GM18870 (cell line): ENCODE results near the gene SNAP91.
"Not testable (repeated sequence)": the region's sequence is repeated elsewhere in the genome, so short reads cannot be mapped to it uniquely, and the experiment has no call there.

Experiments used
- ATAC-seq: cut with Tn5 transposase; IDR thresholded peaks from one replicate; pipeline ENCODE4 v1.9.1; 2021; ENCODE audit warnings: moderate library complexity; ENCODE audit not compliant: unreplicated experiment

SNAP91 gene

GRCh38 chr6:83633609-83634008 lies 75.3 kb downstream of the SNAP91 start:
- no peak for ATAC-seq

GRCh38 chr6:83633149-83633548 lies 75.8 kb downstream of the SNAP91 start:
- ATAC-seq, result no peak

GRCh38 chr6:83629908-83630307 lies 79.0 kb downstream of the SNAP91 start:
- not testable (repeated sequence) for ATAC-seq

GRCh38 chr6:83615025-83615999 lies 93.6 kb downstream of the SNAP91 start:
- ATAC-seq, result no peak

- no peak for ATAC-seq
Observed at GRCh38 chr6:83613378-83613777, 95.5 kb downstream of the SNAP91 start.

- ATAC-seq, result no peak
Observed at GRCh38 chr6:83609248-83609647, 99.7 kb downstream of the SNAP91 start.

GRCh38 chr6:83605517-83605916 lies 103.4 kb downstream of the SNAP91 start:
- no peak for ATAC-seq

GRCh38 chr6:83603551-83603950 lies 105.3 kb downstream of the SNAP91 start:
- no peak for ATAC-seq

- no peak for ATAC-seq
Observed at GRCh38 chr6:83601119-83601518, 107.8 kb downstream of the SNAP91 start.

GRCh38 chr6:83600459-83600858 lies 108.4 kb downstream of the SNAP91 start:
- ATAC-seq, result no peak

- no peak for ATAC-seq
Observed at GRCh38 chr6:83597511-83597910, 111.4 kb downstream of the SNAP91 start.

GRCh38 chr6:83597051-83597450 lies 111.8 kb downstream of the SNAP91 start:
- ATAC-seq, result no peak

- no peak for ATAC-seq
Observed at GRCh38 chr6:83594941-83595340, 114.0 kb downstream of the SNAP91 start.

- no peak for ATAC-seq
Observed at GRCh38 chr6:83593395-83593785, 115.5 kb downstream of the SNAP91 start.

GRCh38 chr6:83592770-83593394 lies 116.0 kb downstream of the SNAP91 start:
- peak; percentile 96 for ATAC-seq

- ATAC-seq, result no peak
Observed at GRCh38 chr6:83590416-83590815, 118.5 kb downstream of the SNAP91 start.

- ATAC-seq, result no peak
Observed at GRCh38 chr6:83589076-83589475, 119.8 kb downstream of the SNAP91 start.

- no peak for ATAC-seq
Observed at GRCh38 chr6:83578057-83578456, 130.8 kb downstream of the SNAP91 start.

GRCh38 chr6:83574783-83575182 lies 134.1 kb downstream of the SNAP91 start:
- no peak for ATAC-seq

- ATAC-seq, result not testable (repeated sequence)
Observed at GRCh38 chr6:83571663-83572185, 137.2 kb downstream of the SNAP91 start.

GRCh38 chr6:83558975-83559374 lies 149.9 kb downstream of the SNAP91 start:
- no peak for ATAC-seq

GRCh38 chr6:83556871-83557270 lies 152.0 kb downstream of the SNAP91 start:
- no peak for ATAC-seq
